ENCODE measurements around the gene OR1L4. TPM values are rescaled to one million over a fixed set of nuclear protein-coding genes. Genes with fewer than 3 reads are reported as not detected.

Gene OR1L4
- total RNA-seq: not detected in 2 replicates
- not detected in 2 replicates for polyA plus RNA-seq

- no peaks in the 10 kb centered on the region for H3K79me2 ChIP-seq
- no peaks in the 10 kb centered on the region for H3K9me3 ChIP-seq (ENCODE audit: low read depth)
- no peaks in the 10 kb centered on the region for H4K20me1 ChIP-seq (ENCODE audit: insufficient read depth, poor library complexity, severe bottlenecking)
- no peak for DNase-seq (ENCODE audit: low spot score)
- H3K4me3 ChIP-seq: no peak within 1 kb of the TSS
- H3K9me2 ChIP-seq (replicated peaks; ENCODE audit: insufficient read depth): no peaks in the 10 kb centered on the region
- no peak within 1 kb of the TSS for H3K27ac ChIP-seq
- H3K27me3 ChIP-seq: no peaks in the 10 kb centered on the region
- no peak within 1 kb of the TSS for H2AFZ ChIP-seq
- H3K4me2 ChIP-seq: no peak within 1 kb of the TSS
- H3K4me1 ChIP-seq (ENCODE audit: insufficient read depth): no peaks in the 10 kb centered on the region
- TF ChIP-seq EZH2phosphoT487 (IDR thresholded peaks at IDR 0.05; ENCODE audit: low read depth, severe bottlenecking, unreplicated experiment) (no peak), EZH2 (IDR thresholded peaks at IDR 0.05; ENCODE audit: borderline replicate concordance) (no peak), CTCF (IDR thresholded peaks at IDR 0.05; ENCODE audit: poor library complexity) (no peak)
- 69% methylated on average over 1 of the region's 1 CpG for WGBS (ENCODE audit: low lambda C conversion rate, missing lambda C conversion rate)
- no peaks in the 10 kb centered on the region for H3K36me3 ChIP-seq (replicated peaks; ENCODE audit: insufficient read depth, low read depth)
Observed at GRCh38 chr9:122723690-122724089, at the start of gene OR1L4. OR1L4 (plus strand) TSS chr9:122723990; CDS start chr9:122723990, 0 bp downstream.

GRCh38 chr9:122684851-122685250 lies 38.9 kb upstream of the OR1L4 start:
- TF ChIP-seq EZH2 (IDR thresholded peaks at IDR 0.05; ENCODE audit: borderline replicate concordance): no peak
- TF ChIP-seq CTCF (IDR thresholded peaks at IDR 0.05; ENCODE audit: poor library complexity): no peak
- no peak for TF ChIP-seq EZH2phosphoT487 (IDR thresholded peaks at IDR 0.05; ENCODE audit: low read depth, severe bottlenecking, unreplicated experiment)
- H3K9me3 ChIP-seq (ENCODE audit: low read depth): peaks cover 9% of the 10 kb centered on the region

GRCh38 chr9:122695696-122696095 lies 28.1 kb upstream of the OR1L4 start:
- H3K79me2 ChIP-seq: no peaks in the 10 kb centered on the region
- H3K27ac ChIP-seq: no peak overlapping the region
- no peaks in the 10 kb centered on the region for H3K4me1 ChIP-seq (ENCODE audit: insufficient read depth)
- no peaks in the 10 kb centered on the region for H3K36me3 ChIP-seq (replicated peaks; ENCODE audit: insufficient read depth, low read depth)
- WGBS (ENCODE audit: low lambda C conversion rate, missing lambda C conversion rate): 85% methylated on average over 1 of the region's 1 CpG
- H4K20me1 ChIP-seq (ENCODE audit: insufficient read depth, poor library complexity, severe bottlenecking): no peaks in the 10 kb centered on the region
- no peak overlapping the region for H3K4me2 ChIP-seq
- no peaks in the 10 kb centered on the region for H3K27me3 ChIP-seq
- TF ChIP-seq EZH2 (IDR thresholded peaks at IDR 0.05; ENCODE audit: borderline replicate concordance) (no peak), EZH2phosphoT487 (IDR thresholded peaks at IDR 0.05; ENCODE audit: low read depth, severe bottlenecking, unreplicated experiment) (no peak), CTCF (IDR thresholded peaks at IDR 0.05; ENCODE audit: poor library complexity) (no peak)
- no peak overlapping the region for H3K4me3 ChIP-seq
- H2AFZ ChIP-seq: no peak overlapping the region
- no peaks in the 10 kb centered on the region for H3K9me3 ChIP-seq (ENCODE audit: low read depth)
- no peak for DNase-seq (ENCODE audit: low spot score)
- H3K9me2 ChIP-seq (replicated peaks; ENCODE audit: insufficient read depth): no peaks in the 10 kb centered on the region

More at GRCh38 chr9:122684851-122685250, 38.9 kb upstream of the OR1L4 start:
- DNase-seq (ENCODE audit: low spot score): no peak
- Histone ChIP-seq H3K4me2 (no peak overlapping the region), H2AFZ (no peak overlapping the region), H4K20me1 (ENCODE audit: insufficient read depth, poor library complexity, severe bottlenecking) (no peaks in the 10 kb centered on the region), H3K27ac (no peak overlapping the region), H3K4me3 (no peak overlapping the region), H3K27me3 (no peaks in the 10 kb centered on the region), H3K79me2 (no peaks in the 10 kb centered on the region), H3K36me3 (replicated peaks; ENCODE audit: insufficient read depth, low read depth) (no peaks in the 10 kb centered on the region), H3K4me1 (ENCODE audit: insufficient read depth) (no peaks in the 10 kb centered on the region), H3K9me2 (replicated peaks; ENCODE audit: insufficient read depth) (no peaks in the 10 kb centered on the region)

- Histone ChIP-seq H3K27me3 (no peaks in the 10 kb centered on the region), H3K36me3 (replicated peaks; ENCODE audit: insufficient read depth, low read depth) (no peaks in the 10 kb centered on the region), H3K4me3 (no peak overlapping the region), H4K20me1 (ENCODE audit: insufficient read depth, poor library complexity, severe bottlenecking) (no peaks in the 10 kb centered on the region), H3K79me2 (no peaks in the 10 kb centered on the region), H3K27ac (no peak overlapping the region), H2AFZ (no peak overlapping the region), H3K4me1 (ENCODE audit: insufficient read depth) (no peaks in the 10 kb centered on the region), H3K4me2 (no peak overlapping the region), H3K9me2 (replicated peaks; ENCODE audit: insufficient read depth) (no peaks in the 10 kb centered on the region), H3K9me3 (ENCODE audit: low read depth) (no peaks in the 10 kb centered on the region)
- DNase-seq (ENCODE audit: low spot score): no peak
- TF ChIP-seq CTCF (IDR thresholded peaks at IDR 0.05; ENCODE audit: poor library complexity) (no peak), EZH2 (IDR thresholded peaks at IDR 0.05; ENCODE audit: borderline replicate concordance) (no peak)
- WGBS (ENCODE audit: low lambda C conversion rate, missing lambda C conversion rate): 68% methylated on average over 7 of the region's 7 CpGs
Observed at GRCh38 chr9:122718038-122718437, 5.8 kb upstream of the OR1L4 start.
